Calu3 (cell line): Measurements from ENCODE around the gene CUL7. TPM values are rescaled to one million over a fixed set of nuclear protein-coding genes. Genes with fewer than 3 reads are reported as not detected.
"Not testable (repeated sequence)": the region's sequence is repeated elsewhere in the genome, so short reads cannot be mapped to it uniquely, and the experiment has no call there.

Experiments used
- BruUV-seq: library from RNA; stranded (reverse); fragments of 400-500 nt; replicated peaks from 2 replicates; lab custom pipeline; 2021; lab: Mats Ljungman, UMichigan
- CTCF ChIA-PET: fragments of 300-600 bp; sonication (Branson Sonifier 250); formaldehyde crosslinking; loops from one replicate; lab custom pipeline; 2022; ENCODE audit warnings: antibody characterized with exemption; lab: Charles Lee
- DNase-seq: peaks from one replicate; pipeline ENCODE4 v3.0.0; 2022
- H3K27ac Mint-ChIP-seq: one replicate; pipeline ENCODE4 v1.8.0; 2022; ENCODE audit warnings: mixed read lengths; ENCODE audit not compliant: unreplicated experiment
- H3K27me3 Mint-ChIP-seq: one replicate; pipeline ENCODE4 v1.8.0; 2022; ENCODE audit warnings: mixed read lengths; ENCODE audit not compliant: unreplicated experiment
- H3K36me3 Mint-ChIP-seq: one replicate; pipeline ENCODE4 v1.8.0; 2022; ENCODE audit warnings: mild to moderate bottlenecking, moderate library complexity, mixed read lengths; ENCODE audit not compliant: insufficient read depth, unreplicated experiment
- H3K4me1 Mint-ChIP-seq: one replicate; pipeline ENCODE4 v1.8.0; 2022; ENCODE audit warnings: mild to moderate bottlenecking, low read depth, mixed read lengths; ENCODE audit not compliant: unreplicated experiment
- H3K4me3 Mint-ChIP-seq: one replicate; pipeline ENCODE4 v1.8.0; 2022; ENCODE audit warnings: mild to moderate bottlenecking, low read depth, moderate library complexity, mixed read lengths; ENCODE audit not compliant: unreplicated experiment
- H3K9me3 Mint-ChIP-seq: one replicate; pipeline ENCODE4 v1.8.0; 2022; ENCODE audit warnings: low read depth, mixed read lengths; ENCODE audit not compliant: unreplicated experiment
- CTCF ChIP-seq: fragments of 200-600 bp; IDR thresholded peaks from one replicate; pipeline ENCODE4 v1.8.0; 2022; ENCODE audit warnings: antibody characterized with exemption; ENCODE audit not compliant: unreplicated experiment
- intact Hi-C: fragments of 100-400 bp; cut with micrococcal nuclease; formaldehyde crosslinking; loops from one replicate; pipeline ENCODE4 v1.10.0; 2022; ENCODE audit not compliant: unreplicated experiment
- total RNA-seq: library from RNA; stranded (reverse); gene quantifications from 2 replicates; pipeline ENCODE4 v1.2.3, GENCODE V29; 2022

The CUL7 gene
- total RNA-seq, 1 experiment from 2014 or later = 25.5 TPM

DNA sequence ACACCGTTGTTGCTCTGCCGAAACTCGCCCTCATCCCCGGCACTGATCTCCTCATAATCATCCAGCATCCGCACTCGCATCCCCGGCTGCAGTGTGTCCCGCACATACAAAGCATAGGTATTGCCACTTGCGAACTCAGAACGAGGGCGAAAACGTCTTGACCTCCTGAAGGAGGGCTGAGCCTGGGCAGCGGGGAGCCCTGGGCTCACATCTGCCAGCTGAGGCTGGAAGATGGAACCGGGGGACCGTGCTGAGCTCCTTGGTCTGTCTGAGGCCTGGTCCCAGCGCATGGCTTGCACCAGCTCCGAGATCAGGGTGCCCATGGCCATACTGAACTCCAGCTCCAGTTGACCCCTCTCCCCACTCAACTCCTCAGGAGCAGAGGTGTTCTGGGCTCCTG lies 2.7 kb downstream of the CUL7 start:
- Mint-ChIP-seq H3K27ac (no peak overlapping the region), H3K36me3 (peaks cover 63% of the 10 kb centered on the region), H3K4me3 (no peak overlapping the region), H3K4me1 (peaks cover 13% of the 10 kb centered on the region), H3K27me3 (no peaks in the 10 kb centered on the region), H3K9me3 (no peaks in the 10 kb centered on the region)
- no peak for TF ChIP-seq CTCF
- CTCF ChIA-PET = no interaction called here
- intact Hi-C loops = no loop called here
- BruUV-seq = no TSS peak
- no peak for DNase-seq

DNA sequence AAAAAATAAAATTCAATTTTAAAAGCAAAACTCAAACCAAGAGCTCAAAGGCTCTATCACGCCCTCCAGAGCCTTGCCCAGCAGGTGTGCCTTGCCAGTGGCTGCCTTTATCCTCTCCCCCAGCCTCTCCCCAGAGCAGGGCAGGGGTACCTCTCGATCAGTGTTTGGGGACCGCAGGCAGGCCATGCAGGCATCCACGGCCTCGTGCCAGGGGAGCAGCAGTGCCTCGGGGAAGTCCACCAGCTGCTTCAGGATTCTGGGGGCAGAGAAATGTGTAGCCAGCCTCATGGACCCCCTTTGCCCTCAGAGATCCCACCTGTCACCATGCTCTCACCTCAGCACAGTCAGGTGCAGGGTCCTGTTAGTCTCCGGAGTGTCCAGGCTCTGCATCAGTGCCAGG lies 5.7 kb downstream of the CUL7 start:
- no peaks in the 10 kb centered on the region for H3K27me3 Mint-ChIP-seq
- CTCF ChIA-PET = interaction anchor here (0.6 kb wide), 1 partner anchor 15 kb away, joined by 3 read pairs; no protein-coding TSS in a partner anchor
- no peak for DNase-seq
- no peaks in the 10 kb centered on the region for H3K9me3 Mint-ChIP-seq
- BruUV-seq = no TSS peak
- H3K27ac Mint-ChIP-seq = no peak overlapping the region
- H3K4me1 Mint-ChIP-seq = peaks cover 10% of the 10 kb centered on the region
- intact Hi-C loops = no loop called here
- no peak for TF ChIP-seq CTCF
- H3K4me3 Mint-ChIP-seq = no peak overlapping the region
- H3K36me3 Mint-ChIP-seq = peaks cover 46% of the 10 kb centered on the region

- no peak for TF ChIP-seq CTCF
- H3K27me3 Mint-ChIP-seq = no peaks in the 10 kb centered on the region
- CTCF ChIA-PET = no interaction called here
- intact Hi-C loops = no loop called here
- H3K9me3 Mint-ChIP-seq = no peaks in the 10 kb centered on the region
- no peak overlapping the region for H3K4me3 Mint-ChIP-seq
- H3K4me1 Mint-ChIP-seq = no peaks in the 10 kb centered on the region
- H3K36me3 Mint-ChIP-seq = peaks cover 43% of the 10 kb centered on the region
- H3K27ac Mint-ChIP-seq = no peak overlapping the region
- BruUV-seq = no TSS peak
- no peak for DNase-seq
Observed at GRCh38 chr6:43045371-43045930, 8.2 kb downstream of the CUL7 start.

GRCh38 chr6:43043310-43043709 lies 10.3 kb downstream of the CUL7 start:
- Mint-ChIP-seq H3K4me1 (no peaks in the 10 kb centered on the region), H3K27me3 (no peaks in the 10 kb centered on the region), H3K4me3 (no peak overlapping the region), H3K27ac (no peak overlapping the region), H3K36me3 (peaks cover 46% of the 10 kb centered on the region), H3K9me3 (no peaks in the 10 kb centered on the region)
- intact Hi-C loops = no loop called here
- no TSS peak for BruUV-seq
- no peak for TF ChIP-seq CTCF
- CTCF ChIA-PET = interaction anchor here (1.3 kb wide), 1 partner anchor 11 kb away, joined by 4 read pairs; the partner anchor contains the start of gene CUL7
- no peak for DNase-seq

DNA sequence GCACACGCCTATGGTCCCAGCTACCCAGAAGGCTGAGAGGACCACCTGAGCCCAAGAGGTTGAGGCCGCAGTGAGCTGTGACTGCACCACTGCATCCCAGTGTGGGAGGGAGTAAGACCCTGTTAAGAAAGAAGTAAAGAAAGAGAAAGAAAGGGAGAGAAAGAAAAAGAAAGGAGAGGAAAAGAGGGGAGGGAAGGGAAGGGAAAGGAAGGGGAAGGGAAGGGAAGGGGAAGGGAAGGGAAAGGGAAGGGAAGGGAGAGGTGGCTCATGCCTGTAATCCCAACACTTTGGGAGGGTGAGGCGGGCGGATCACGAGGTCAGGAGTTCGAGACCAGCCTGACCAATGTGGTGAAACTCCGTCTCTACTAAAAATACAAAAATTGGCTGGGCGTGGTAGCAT lies 12.2 kb downstream of the CUL7 start:
- H3K4me1 Mint-ChIP-seq, H3K27me3 Mint-ChIP-seq, intact Hi-C loops, H3K4me3 Mint-ChIP-seq, DNase-seq, BruUV-seq, H3K9me3 Mint-ChIP-seq, H3K27ac Mint-ChIP-seq: not testable (repeated sequence)
- H3K36me3 Mint-ChIP-seq = peaks cover 51% of the 10 kb centered on the region
- CTCF ChIA-PET = interaction anchor here (0.7 kb wide), 1 partner anchor 77 kb away, joined by 6 read pairs; no protein-coding TSS in a partner anchor
